GM12878 (cell line): Measurements from ENCODE around the gene RGS2. TPM values are rescaled to one million over a fixed set of nuclear protein-coding genes. Genes with fewer than 3 reads are reported as not detected.

Source experiments
- ATAC-seq: fragments of 200-7000 bp; cut with Tn5 transposase; 3 replicates; pipeline ENCODE4 v1.9.1; 2020; ENCODE audit warnings: mild to moderate bottlenecking, moderate library complexity
- BruUV-seq: library from RNA; stranded (reverse); fragments of 400-500 nt; replicated peaks from 2 replicates; lab custom pipeline; 2021; lab: Mats Ljungman, UMichigan
- CTCF ChIA-PET: fragments of 300-600 bp; sonication (Branson Sonifier 250); formaldehyde crosslinking; extraction: SDS; loops from one replicate; lab custom pipeline; 2021; ENCODE audit warnings: inconsistent platforms; lab: Yijun Ruan, JAX
- POLR2A ChIA-PET: fragments of 350-600 bp; formaldehyde crosslinking; extraction: SDS; loops from one replicate; lab custom pipeline; 2021; ENCODE audit warnings: inconsistent platforms; lab: Charles Lee
- RAD21 ChIA-PET: fragments of 300-600 bp; sonication (Branson Sonifier 250); formaldehyde crosslinking; loops from one replicate; lab custom pipeline; 2023; ENCODE audit warnings: antibody characterized with exemption; ENCODE audit not compliant: unreplicated experiment; lab: Charles Lee
- SMC1A ChIA-PET: fragments of 300-600 bp; sonication (Branson Sonifier 250); formaldehyde crosslinking; loops from one replicate; lab custom pipeline; 2023; ENCODE audit not compliant: unreplicated experiment, uncharacterized antibody; lab: Charles Lee
- DNase-seq: peaks from one replicate; pipeline ENCODE4 v3.0.0-alpha.2; 2011; ENCODE audit warnings: low read depth, low spot score
- FAIRE-seq: peaks from 3 replicates; lab custom pipeline; 2011; peaks lifted over from hg19 to GRCh38; lab: Jason Lieb, UNC
- H2AFZ ChIP-seq: 2 replicates; pipeline ENCODE4 v1.6.0; 2011; ENCODE audit warnings: low read depth, low read length, control low read depth; ENCODE audit not compliant: control insufficient read depth
- H3K27ac ChIP-seq: 2 replicates; pipeline ENCODE4 v1.5.1; 2011; ENCODE audit warnings: control low read depth; ENCODE audit not compliant: control insufficient read depth, insufficient read depth
- H3K27me3 ChIP-seq, 2 experiments: replicated peaks in 1 of 2; 2 replicates each; pipeline versions ENCODE4 v1.6.0 to v1.6.1; 2011; ENCODE audit warnings: low read length in 1 of 2; ENCODE audit not compliant: control insufficient read depth in 2 of 2, insufficient read depth in 2 of 2
- H3K36me3 ChIP-seq, 2 experiments: 2 replicates each; pipeline ENCODE4 v1.5.1; 2011; ENCODE audit warnings: low read length in 1 of 2; ENCODE audit not compliant: control insufficient read depth in 2 of 2, insufficient read depth in 2 of 2
- H3K4me1 ChIP-seq: 2 replicates; pipeline ENCODE4 v1.6.1; 2011; ENCODE audit warnings: mild to moderate bottlenecking, low read length, moderate library complexity, mixed read lengths; ENCODE audit not compliant: control insufficient read depth, insufficient read depth
- H3K4me2 ChIP-seq: 2 replicates; pipeline ENCODE4 v1.6.0; 2011; ENCODE audit warnings: control low read depth; ENCODE audit not compliant: control insufficient read depth, insufficient read depth
- H3K4me3 ChIP-seq: fragments of 200-600 bp; sonication (generic); 2 replicates; pipeline ENCODE4 v1.5.1; 2016
- H3K79me2 ChIP-seq: 2 replicates; pipeline ENCODE4 v1.6.0; 2011; ENCODE audit warnings: low read length; ENCODE audit not compliant: control insufficient read depth, insufficient read depth
- H3K9ac ChIP-seq: 2 replicates; pipeline ENCODE4 v1.8.0; 2011; ENCODE audit warnings: low read length, control low read depth, mixed read lengths; ENCODE audit not compliant: control insufficient read depth, insufficient read depth
- H3K9me3 ChIP-seq: replicated peaks from 3 replicates; pipeline ENCODE4 v1.5.1; 2011; ENCODE audit warnings: mild to moderate bottlenecking, low read length; ENCODE audit not compliant: control insufficient read depth, insufficient read depth
- H4K20me1 ChIP-seq: 2 replicates; pipeline ENCODE4 v1.6.0; 2011; ENCODE audit not compliant: control insufficient read depth, insufficient read depth
- BHLHE40 ChIP-seq, 2 experiments: fragments of 450-650 bp in 1 of 2; IDR thresholded peaks; 2 replicates each; pipeline ENCODE4 v1.6.1; 2011 to 2017; ENCODE audit warnings: low read depth in 2 of 2, borderline replicate concordance in 1 of 2, improper control_type of control experiment in 1 of 2, low read length in 1 of 2, mild to moderate bottlenecking in 1 of 2
- HCFC1 ChIP-seq: fragments of 150-350 bp; IDR thresholded peaks from 2 replicates; pipeline ENCODE4 v1.6.1; 2014; ENCODE audit warnings: low read length
- KAT2A ChIP-seq: conservative IDR thresholded peaks from 2 replicates; pipeline ENCODE4 v1.6.1; 2011; ENCODE audit warnings: low read depth, low read length; ENCODE audit not compliant: control insufficient read depth
- LARP7 ChIP-seq: fragments of 450-650 bp; IDR thresholded peaks from 2 replicates; pipeline ENCODE4 v1.6.1; 2017; ENCODE audit warnings: mild to moderate bottlenecking
- NKRF ChIP-seq: fragments of 450-650 bp; conservative IDR thresholded peaks from 2 replicates; pipeline ENCODE4 v1.6.1; 2017; ENCODE audit warnings: mild to moderate bottlenecking, moderate library complexity
- PAX8 ChIP-seq: fragments of 450-650 bp; IDR thresholded peaks from 2 replicates; pipeline ENCODE4 v1.6.1; 2017; ENCODE audit warnings: mild to moderate bottlenecking, moderate library complexity
- PML ChIP-seq: IDR thresholded peaks from 2 replicates; pipeline ENCODE4 v1.6.1; 2012; ENCODE audit warnings: low read length, inconsistent platforms
- SPI1 ChIP-seq: IDR thresholded peaks from 2 replicates; pipeline ENCODE4 v1.6.1; 2011; ENCODE audit warnings: low read depth, mild to moderate bottlenecking, low read length, moderate library complexity, borderline replicate concordance; ENCODE audit not compliant: insufficient read depth
- WGBS: methylation state at CpG from one replicate; pipeline ENCODE4 v1.1.6; 2016; ENCODE audit warnings: low lambda C conversion rate; ENCODE audit not compliant: insufficient replicate concordance, insufficient coverage; ENCODE audit errors: missing lambda C conversion rate; 5-methylcytosine and 5-hydroxymethylcytosine counted together
- in situ Hi-C: fragments of 300-500 bp; cut with MboI; formaldehyde crosslinking; loops from 9 replicates; pipeline ENCODE4 v1.14.3; 2018; ENCODE audit warnings: mixed read lengths
- intact Hi-C: fragments of 100-400 bp; cut with micrococcal nuclease; formaldehyde crosslinking; loops from one replicate; pipeline ENCODE4 v1.14.2; 2022; ENCODE audit not compliant: unreplicated experiment
- polyA plus RNA-seq, 11 experiments: library from polyadenylated mRNA; depleted of rRNA in 4 of 11; unstranded in 6 of 11; stranded (reverse) in 5 of 11; fragments of >200 nt; fragmentation: Nextera tagmentation in 4 of 11; fragmentation: Illumina TruSeq in 1 of 11; extraction: Ambion mirVana in 4 of 11; extraction: Trizol in 1 of 11; gene quantifications; 1 replicate in 1 of 11; 2 replicates in 10 of 11; pipeline versions ENCODE4 v1.2.1 to v1.2.3, GENCODE V29; 2011 to 2016; ENCODE audit warnings: inconsistent platforms in 2 of 11, missing spikeins in 2 of 11, low read depth in 1 of 11
- total RNA-seq, 4 experiments: library from RNA; depleted of rRNA in 3 of 4; stranded (reverse); fragments of >200 nt in 3 of 4; fragmentation: Illumina TruSeq in 1 of 4; extraction: Trizol in 1 of 4; gene quantifications; 2 replicates each; pipeline versions ENCODE4 v1.2.1 to v1.2.3, GENCODE V29; 2013 to 2021

RGS2 gene
- total and polyA plus RNA-seq, 10 of the 15 experiments (the other 5 are each of a cell fraction or from before 2014, with no cell fraction given), result 0.27 to 2.3 (median 0.98) TPM

DNA sequence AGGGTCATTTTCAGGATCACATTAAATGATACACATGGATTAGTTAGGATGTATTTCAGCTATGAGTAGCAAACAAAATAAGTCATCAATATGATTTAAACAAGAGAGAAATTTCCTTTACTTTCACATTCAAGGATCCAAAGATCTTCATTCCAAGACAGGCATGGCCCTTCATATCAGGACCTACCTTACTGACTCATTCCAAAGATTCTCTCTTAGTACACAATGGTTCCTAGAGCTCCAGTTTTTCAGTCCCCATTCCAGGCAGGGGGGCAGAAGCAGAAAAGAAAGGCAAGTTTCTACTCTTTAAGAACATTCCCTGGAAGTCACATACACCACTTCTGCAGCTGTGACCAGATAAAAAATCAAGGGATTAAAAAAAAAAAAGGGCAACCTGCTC is 23.7 kb downstream of the RGS2 start (continued):
- no peak for TF ChIP-seq NKRF
- no peak for TF ChIP-seq KAT2A
- TF ChIP-seq PAX8, result no peak

- H3K27ac ChIP-seq, result no peak overlapping the region
- TF ChIP-seq HCFC1 (no peak), PML (no peak), LARP7 (no peak), SPI1 (no peak), BHLHE40 (IDR thresholded peaks at IDR 0.05; ENCODE audit: borderline replicate concordance in 1 of 2, low read depth in 2 of 2, low read length in 1 of 2) (no peak)
- ChIA-PET POLR2A (no interaction called here), CTCF (no interaction called here), RAD21 (no interaction called here), SMC1A (no interaction called here)
- no peak overlapping the region for H3K4me2 ChIP-seq
- no peaks in the 10 kb centered on the region for H3K4me1 ChIP-seq
- in situ Hi-C loops, result no loop called here
- H3K9ac ChIP-seq, result no peak overlapping the region
- no peak for FAIRE-seq
- H2AFZ ChIP-seq, result no peak overlapping the region
- no peaks in the 10 kb centered on the region for H3K36me3 ChIP-seq
- DNase-seq, result no peak
- H3K27me3 ChIP-seq, result no peaks in the 10 kb centered on the region; a peak in 1 of 4 replicates
- H3K9me3 ChIP-seq, result no peaks in the 10 kb centered on the region
- BruUV-seq, result no TSS peak
- no peak overlapping the region for H3K4me3 ChIP-seq
- 28% methylated on average over 3 of the region's 3 CpGs for WGBS
- H3K79me2 ChIP-seq, result no peaks in the 10 kb centered on the region
- intact Hi-C loops, result no loop called here
- ATAC-seq, result no peak
- H4K20me1 ChIP-seq, result no peaks in the 10 kb centered on the region
These were observed 26.3 kb downstream of the RGS2 start for GRCh38 chr1:192835116-192835515.
